H9 (cell line): ENCODE measurements around the gene KSR1. TPM values are rescaled to one million over a fixed set of nuclear protein-coding genes. Genes with fewer than 3 reads are reported as not detected.
A peak's percentile ranks its signal among the peaks of the same experiment; 100 is the strongest.
"Not testable (repeated sequence)": the region's sequence is repeated elsewhere in the genome, so short reads cannot be mapped to it uniquely, and the experiment has no call there.

ENCODE experiments used
- DNase-seq: peaks from one replicate; pipeline ENCODE4 v3.0.0-alpha.2; 2017
- H2AFZ ChIP-seq: one replicate; pipeline ENCODE4 v1.6.1; 2013; ENCODE audit warnings: mild to moderate bottlenecking, low read length, control low read depth, moderate library complexity
- H2AK5ac ChIP-seq: 2 replicates; pipeline ENCODE4 v1.6.1; 2013; ENCODE audit warnings: low read length, control low read depth, mixed read lengths; ENCODE audit not compliant: insufficient read length
- H2BK120ac ChIP-seq: one replicate; pipeline ENCODE4 v1.6.1; 2013; ENCODE audit warnings: low read depth, mild to moderate bottlenecking, low read length, control low read depth, inconsistent platforms; ENCODE audit not compliant: poor library complexity, severe bottlenecking
- H2BK12ac ChIP-seq: 2 replicates; pipeline ENCODE4 v1.6.1; 2013; ENCODE audit warnings: low read length, control low read depth, mixed read lengths, low read depth; ENCODE audit not compliant: insufficient read length
- H2BK15ac ChIP-seq: 2 replicates; pipeline ENCODE4 v1.6.1; 2013; ENCODE audit warnings: low read depth, low read length, control low read depth
- H2BK20ac ChIP-seq: one replicate; pipeline ENCODE4 v1.6.1; 2013; ENCODE audit warnings: low read depth, mild to moderate bottlenecking, low read length, control low read depth, inconsistent platforms; ENCODE audit not compliant: poor library complexity, severe bottlenecking
- H2BK5ac ChIP-seq: 2 replicates; pipeline ENCODE4 v1.6.1; 2013; ENCODE audit warnings: low read length, control low read depth, mixed read lengths; ENCODE audit not compliant: insufficient read length
- H3K14ac ChIP-seq: 2 replicates; pipeline ENCODE4 v1.6.1; 2013; ENCODE audit warnings: low read length, control low read depth; ENCODE audit not compliant: insufficient read depth
- H3K18ac ChIP-seq: 2 replicates; pipeline ENCODE4 v1.6.1; 2013; ENCODE audit warnings: low read depth, mild to moderate bottlenecking, mixed read lengths, low read length, control low read depth; ENCODE audit not compliant: insufficient read length
- H3K23ac ChIP-seq: 2 replicates; pipeline ENCODE4 v1.6.1; 2013; ENCODE audit warnings: low read length, control low read depth, mixed read lengths, low read depth; ENCODE audit not compliant: insufficient read length
- H3K23me2 ChIP-seq: 2 replicates; pipeline ENCODE4 v1.6.1; 2013; ENCODE audit warnings: low read depth, mild to moderate bottlenecking, mixed read lengths, low read length, control low read depth; ENCODE audit not compliant: insufficient read length, poor library complexity, severe bottlenecking
- H3K27ac ChIP-seq: 2 replicates; pipeline ENCODE4 v1.5.1; 2013; ENCODE audit warnings: low read length, control low read depth, mixed read lengths, low read depth; ENCODE audit not compliant: insufficient read length
- H3K27me3 ChIP-seq: 2 replicates; pipeline ENCODE4 v1.6.1; 2013; ENCODE audit warnings: low read length, control low read depth, inconsistent platforms; ENCODE audit not compliant: insufficient read depth
- H3K4ac ChIP-seq: 2 replicates; pipeline ENCODE4 v1.6.1; 2013; ENCODE audit warnings: low read depth, mild to moderate bottlenecking, control low read depth, inconsistent platforms, low read length, moderate library complexity
- H3K4me1 ChIP-seq: 2 replicates; pipeline ENCODE4 v1.6.1; 2013; ENCODE audit warnings: low read length, control low read depth, inconsistent platforms; ENCODE audit not compliant: insufficient read depth
- H3K4me2 ChIP-seq: 2 replicates; pipeline ENCODE4 v1.6.1; 2013; ENCODE audit warnings: low read length, control low read depth, mixed read lengths; ENCODE audit not compliant: insufficient read length, insufficient read depth
- H3K56ac ChIP-seq: 2 replicates; pipeline ENCODE4 v1.6.1; 2013; ENCODE audit warnings: low read depth, mild to moderate bottlenecking, mixed read lengths, low read length, control low read depth; ENCODE audit not compliant: insufficient read length
- H3K79me1 ChIP-seq: 2 replicates; pipeline ENCODE4 v1.6.1; 2013; ENCODE audit warnings: low read depth, mild to moderate bottlenecking, moderate library complexity, low read length, control low read depth, inconsistent platforms; ENCODE audit not compliant: insufficient read depth, poor library complexity, severe bottlenecking
- H3K79me2 ChIP-seq: 2 replicates; pipeline ENCODE4 v1.6.1; 2013; ENCODE audit warnings: low read length, control low read depth, inconsistent platforms; ENCODE audit not compliant: insufficient read depth
- H3K9ac ChIP-seq: 2 replicates; pipeline ENCODE4 v1.6.1; 2013; ENCODE audit warnings: low read length, control low read depth, mixed read lengths; ENCODE audit not compliant: insufficient read length; ENCODE audit errors: extremely low read depth
- H3K9me3 ChIP-seq: one replicate; pipeline ENCODE4 v1.6.1; 2013; ENCODE audit warnings: low read depth, low read length, inconsistent platforms; ENCODE audit not compliant: control insufficient read depth
- H3T11ph ChIP-seq: one replicate; pipeline ENCODE4 v1.6.1; 2013; ENCODE audit warnings: mild to moderate bottlenecking, low read length, control low read depth, inconsistent platforms
- H4K20me1 ChIP-seq: one replicate; pipeline ENCODE4 v1.6.1; 2013; ENCODE audit not compliant: control insufficient read depth, insufficient read length, insufficient read depth
- H4K5ac ChIP-seq: 2 replicates; pipeline ENCODE4 v1.6.1; 2013; ENCODE audit warnings: low read depth, mild to moderate bottlenecking, mixed read lengths, low read length, control low read depth; ENCODE audit not compliant: insufficient read length
- H4K8ac ChIP-seq: replicated peaks from 2 replicates; pipeline ENCODE4 v1.6.1; 2013; ENCODE audit warnings: low read length, control low read depth, mixed read lengths, low read depth; ENCODE audit not compliant: insufficient read length
- H4K91ac ChIP-seq: 2 replicates; pipeline ENCODE4 v1.6.1; 2013; ENCODE audit warnings: low read depth, mild to moderate bottlenecking, moderate library complexity, mixed read lengths, low read length, control low read depth; ENCODE audit not compliant: insufficient read length
- H3K27ac Mint-ChIP-seq, 3 experiments: 2 replicates in 2 of 3; 3 replicates in 1 of 3; pipeline ENCODE4 v1.8.0; 2020 to 2021; ENCODE audit warnings: mixed read lengths in 3 of 3, mild to moderate bottlenecking in 1 of 3, moderate library complexity in 1 of 3
- H3K27me3 Mint-ChIP-seq: 2 replicates; pipeline ENCODE4 v1.8.0; 2021; ENCODE audit warnings: low read depth, mild to moderate bottlenecking, moderate library complexity, mixed read lengths
- H3K36me3 Mint-ChIP-seq, 3 experiments: 2 replicates in 2 of 3; 3 replicates in 1 of 3; pipeline ENCODE4 v1.8.0; 2020 to 2021; ENCODE audit warnings: low read depth in 3 of 3, mixed read lengths in 3 of 3; ENCODE audit not compliant: insufficient read depth in 1 of 3
- H3K4me1 Mint-ChIP-seq, 2 experiments: 2 replicates each; pipeline ENCODE4 v1.8.0; 2020; ENCODE audit warnings: mixed read lengths in 2 of 2
- H3K4me3 Mint-ChIP-seq, 2 experiments: 2 replicates in 1 of 2; 3 replicates in 1 of 2; pipeline ENCODE4 v1.8.0; 2020 to 2021; ENCODE audit warnings: mild to moderate bottlenecking in 2 of 2, mixed read lengths in 2 of 2, moderate library complexity in 1 of 2
- H3K9me3 Mint-ChIP-seq, 2 experiments: 2 replicates in 1 of 2; 3 replicates in 1 of 2; pipeline ENCODE4 v1.8.0; 2020; ENCODE audit warnings: mild to moderate bottlenecking in 2 of 2, mixed read lengths in 2 of 2, moderate library complexity in 1 of 2
- CTCF ChIP-seq: fragments of 200-600 bp; sonication (generic); conservative IDR thresholded peaks from 3 replicates; pipeline ENCODE4 v1.8.0; 2021; ENCODE audit warnings: antibody characterized with exemption, mild to moderate bottlenecking
- WGBS: extraction: QIAGEN DNeasy Blood & Tissue Kit; methylation state at CpG from one replicate; pipeline ENCODE4 v1.1.7; 2013; ENCODE audit warnings: missing lambda C conversion rate, low lambda C conversion rate, mixed read lengths; ENCODE audit not compliant: insufficient read length; ENCODE audit errors: extremely low coverage; 5-methylcytosine and 5-hydroxymethylcytosine counted together
- total RNA-seq: library from RNA; stranded (reverse); gene quantifications from 2 replicates; pipeline ENCODE4 v1.2.1, GENCODE V29; 2021

KSR1 gene
- total RNA-seq, 1 experiment from 2014 or later = 44.9 TPM

GRCh38 chr17:27631897-27632725 lies 175.9 kb downstream of the KSR1 start:
- Histone ChIP-seq H3K4ac (no peak overlapping the region), H3K79me2 (no peaks in the 10 kb centered on the region), H4K20me1 (no peaks in the 10 kb centered on the region), H3K4me1 (no peaks in the 10 kb centered on the region; the same call in 1 of the 2 replicates), H3T11ph (no peak overlapping the region), H3K9ac (no peak overlapping the region), H3K27me3 (no peaks in the 10 kb centered on the region), H4K91ac (no peak overlapping the region), H3K23ac (no peak overlapping the region), H3K27ac (no peak overlapping the region), H2BK5ac (no peak overlapping the region), H2BK120ac (no peak overlapping the region), H2AK5ac (no peak overlapping the region), H3K14ac (no peak overlapping the region), H3K23me2 (no peaks in the 10 kb centered on the region), H2BK20ac (no peak overlapping the region), H4K8ac (no peak overlapping the region), H3K56ac (no peak overlapping the region), H3K79me1 (no peaks in the 10 kb centered on the region), H3K18ac (no peak overlapping the region), H2BK12ac (no peak overlapping the region), H2BK15ac (no peak overlapping the region), H2AFZ (no peak overlapping the region), H3K9me3 (no peaks in the 10 kb centered on the region), H3K4me2 (no peak overlapping the region), H4K5ac (no peak overlapping the region)
- 0 out of 3 replicates have a peak, but pooled peaks have one; percentile 14 for TF ChIP-seq CTCF
- Mint-ChIP-seq H3K36me3 (no peaks in the 10 kb centered on the region; a peak in 1 of 7 replicates), H3K4me3 (no peak overlapping the region), H3K4me1 (peaks cover 3 to 7% of the 10 kb centered on the region in 2 experiments; a peak in 3 of 4 replicates), H3K27me3 (no peaks in the 10 kb centered on the region), H3K27ac (peak overlapping the region in 2 of 3 experiments; percentile 44 to 58; a peak in 3 of 7 replicates), H3K9me3 (no peaks in the 10 kb centered on the region)
- no CpG with 5 or more reads among the region's 11 CpGs for WGBS
- DNase-seq = no peak

- H3K4me1 Mint-ChIP-seq, H3T11ph ChIP-seq, H2BK15ac ChIP-seq, H4K8ac ChIP-seq, H3K4me1 ChIP-seq, H3K4ac ChIP-seq, H3K79me2 ChIP-seq, H3K56ac ChIP-seq, H3K9ac ChIP-seq, H3K27ac ChIP-seq, H3K4me2 ChIP-seq, H2AFZ ChIP-seq, H2BK20ac ChIP-seq, H4K91ac ChIP-seq, H2BK5ac ChIP-seq, H4K20me1 ChIP-seq, H3K23me2 ChIP-seq, H2BK12ac ChIP-seq, H3K27me3 ChIP-seq, H3K14ac ChIP-seq, H3K4me3 Mint-ChIP-seq, H3K79me1 ChIP-seq, H3K27me3 Mint-ChIP-seq, H4K5ac ChIP-seq, H3K18ac ChIP-seq, H3K36me3 Mint-ChIP-seq, H3K9me3 Mint-ChIP-seq, H3K9me3 ChIP-seq, H2BK120ac ChIP-seq, DNase-seq, H3K23ac ChIP-seq, H2AK5ac ChIP-seq: not testable (repeated sequence)
- no CpG with 5 or more reads among the region's 9 CpGs for WGBS
- H3K27ac Mint-ChIP-seq = 0 out of 7 replicates have a peak overlapping the region, but pooled peaks of 1 of the 3 experiments have one; percentile 18
Measured at GRCh38 chr17:27632766-27633165, 176.5 kb downstream of the KSR1 start.
